ENCODE measurements around the gene SUPT20H.

GRCh38 chr13:37046062-37046461 is 13.4 kb downstream of the SUPT20H start:
- TF ChIP-seq, protein P1, sequence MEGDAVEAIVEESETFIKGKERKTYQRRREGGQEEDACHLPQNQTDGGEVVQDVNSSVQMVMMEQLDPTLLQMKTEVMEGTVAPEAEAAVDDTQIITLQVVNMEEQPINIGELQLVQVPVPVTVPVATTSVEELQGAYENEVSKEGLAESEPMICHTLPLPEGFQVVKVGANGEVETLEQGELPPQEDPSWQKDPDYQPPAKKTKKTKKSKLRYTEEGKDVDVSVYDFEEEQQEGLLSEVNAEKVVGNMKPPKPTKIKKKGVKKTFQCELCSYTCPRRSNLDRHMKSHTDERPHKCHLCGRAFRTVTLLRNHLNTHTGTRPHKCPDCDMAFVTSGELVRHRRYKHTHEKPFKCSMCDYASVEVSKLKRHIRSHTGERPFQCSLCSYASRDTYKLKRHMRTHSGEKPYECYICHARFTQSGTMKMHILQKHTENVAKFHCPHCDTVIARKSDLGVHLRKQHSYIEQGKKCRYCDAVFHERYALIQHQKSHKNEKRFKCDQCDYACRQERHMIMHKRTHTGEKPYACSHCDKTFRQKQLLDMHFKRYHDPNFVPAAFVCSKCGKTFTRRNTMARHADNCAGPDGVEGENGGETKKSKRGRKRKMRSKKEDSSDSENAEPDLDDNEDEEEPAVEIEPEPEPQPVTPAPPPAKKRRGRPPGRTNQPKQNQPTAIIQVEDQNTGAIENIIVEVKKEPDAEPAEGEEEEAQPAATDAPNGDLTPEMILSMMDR (IDR thresholded peaks at IDR 0.05), result no peak
- TF ChIP-seq POLR2AphosphoS5 (IDR thresholded peaks at IDR 0.05) (no peak), POLR2A (IDR thresholded peaks at IDR 0.05) (no peak)

Measured in prostate gland (tissue), 2 donors.